GM19328 (cell line): ENCODE measurements around the gene RASGRF1.

ENCODE experiments used
- ATAC-seq: cut with Tn5 transposase; IDR thresholded peaks from one replicate; pipeline ENCODE4 v1.9.1; 2021; ENCODE audit warnings: mild to moderate bottlenecking, moderate library complexity; ENCODE audit not compliant: unreplicated experiment

RASGRF1 gene

DNA sequence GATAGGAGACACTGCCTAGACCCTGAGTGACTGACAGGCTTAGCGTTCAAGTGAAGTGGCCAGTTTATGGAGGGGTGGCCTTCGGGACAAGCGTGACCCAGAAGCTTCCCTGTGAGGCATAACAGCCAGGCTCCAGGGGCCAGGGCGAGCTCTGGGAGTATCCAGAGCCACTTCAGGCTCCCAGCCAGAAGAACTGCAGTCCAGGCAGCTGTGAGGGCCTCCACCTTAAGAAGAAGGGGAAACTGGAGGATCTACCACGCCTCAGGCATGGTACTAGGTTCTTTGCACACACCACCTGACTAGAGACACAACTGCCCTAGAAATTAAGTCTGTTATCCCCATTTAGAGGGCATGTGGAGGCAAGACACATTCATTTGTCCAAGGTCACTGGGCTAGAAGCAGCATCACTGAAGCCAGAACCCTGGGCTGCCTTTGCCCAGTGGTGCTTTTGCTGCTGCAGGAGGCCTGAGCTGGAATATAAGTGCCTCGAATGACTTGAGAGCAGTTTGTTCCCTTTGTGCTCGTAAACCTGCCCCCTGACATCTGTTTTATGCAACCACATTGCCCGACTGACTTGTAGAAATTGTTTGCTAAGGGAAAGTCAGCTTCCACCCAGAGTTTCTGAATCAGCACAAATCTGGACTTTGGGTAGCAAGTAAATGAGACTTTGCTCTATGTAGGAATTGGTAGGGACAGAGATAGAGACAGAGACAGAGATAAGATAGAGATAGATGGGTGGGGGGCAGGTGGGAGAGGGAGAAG lies 23.3 kb downstream of the RASGRF1 start:
- ATAC-seq = no peak

DNA sequence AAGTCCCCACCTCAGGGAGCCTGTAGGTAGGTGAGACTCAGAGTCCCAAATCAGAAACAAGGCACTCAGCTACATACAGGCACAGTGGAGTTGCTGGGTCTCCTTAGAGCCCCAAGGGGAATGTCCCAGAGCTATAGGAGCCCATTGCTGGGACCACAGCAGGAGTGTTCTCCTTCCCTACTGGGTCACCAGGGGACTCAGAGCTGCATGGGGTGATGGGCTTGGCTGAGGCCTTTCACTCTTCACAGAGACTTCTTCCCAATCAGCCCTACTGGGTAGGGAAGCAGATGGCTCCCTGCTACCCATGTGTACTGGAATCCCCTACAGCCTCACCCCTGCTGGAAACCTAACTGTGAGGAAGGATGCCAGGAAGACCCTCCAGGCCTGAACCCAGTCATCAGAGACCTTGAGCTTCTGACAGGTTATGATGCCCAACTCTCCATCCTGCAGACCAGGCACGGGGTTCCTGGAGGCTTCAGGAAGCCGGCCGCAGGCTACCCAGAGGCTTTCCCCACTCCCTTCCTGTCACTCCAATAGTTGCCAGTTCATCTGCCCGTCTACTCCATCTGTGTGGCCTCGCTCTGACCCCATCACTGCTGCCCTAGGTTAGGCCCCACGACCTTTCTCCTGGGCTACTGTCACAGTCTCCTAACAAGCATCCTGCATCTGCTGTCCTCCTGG lies 24.0 kb downstream of the RASGRF1 start:
- ATAC-seq = no peak

DNA sequence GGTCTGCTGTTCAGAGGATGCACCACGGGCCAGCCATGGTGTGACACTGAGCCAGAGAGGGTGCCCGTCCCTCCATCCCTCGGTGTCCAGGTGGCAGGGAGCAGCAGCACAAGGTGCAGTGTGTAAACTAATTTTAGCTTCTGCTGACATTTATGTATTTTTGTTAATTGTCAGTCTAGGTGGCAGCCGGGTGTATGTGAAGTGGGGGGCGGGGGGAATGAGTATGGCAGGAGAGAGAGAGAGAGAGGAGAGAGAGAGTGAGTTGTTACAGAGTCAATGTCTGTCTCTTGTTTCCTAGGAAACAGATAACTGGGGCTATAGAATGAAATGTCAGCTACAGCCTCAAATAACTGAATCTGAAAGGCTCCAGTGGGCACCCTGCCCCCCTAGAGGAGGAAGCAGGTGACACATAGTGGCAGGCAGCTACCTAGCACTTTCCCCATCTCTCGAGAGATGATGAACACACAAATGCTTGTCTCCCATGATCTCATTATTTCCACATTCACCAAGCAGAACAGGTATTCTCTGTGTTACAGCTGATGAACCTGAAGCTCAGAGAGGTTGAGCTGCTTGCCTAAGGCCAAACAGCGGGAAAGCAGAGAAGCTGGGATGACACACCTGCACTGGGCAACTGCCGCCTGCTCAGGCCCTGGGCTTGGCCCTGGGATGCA lies 24.7 kb downstream of the RASGRF1 start:
- no peak for ATAC-seq

DNA sequence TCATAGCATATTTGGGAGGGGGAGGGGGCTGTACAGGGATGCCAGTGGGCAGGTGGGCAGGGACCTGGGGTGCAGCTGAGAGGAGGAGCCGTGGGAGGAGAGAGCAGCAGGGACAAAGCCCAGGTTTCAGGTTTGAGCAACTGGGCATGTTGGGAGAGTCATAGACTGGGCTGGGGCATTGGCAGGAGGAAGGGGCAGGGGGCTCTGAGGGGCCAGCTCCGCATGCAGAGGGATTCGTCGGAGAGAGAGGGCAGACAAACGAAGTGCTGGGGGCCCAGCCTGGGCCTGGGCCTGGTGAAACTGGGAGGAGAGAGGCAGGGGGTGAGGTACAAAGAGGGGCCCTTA lies 25.2 kb downstream of the RASGRF1 start:
- ATAC-seq = no peak

DNA sequence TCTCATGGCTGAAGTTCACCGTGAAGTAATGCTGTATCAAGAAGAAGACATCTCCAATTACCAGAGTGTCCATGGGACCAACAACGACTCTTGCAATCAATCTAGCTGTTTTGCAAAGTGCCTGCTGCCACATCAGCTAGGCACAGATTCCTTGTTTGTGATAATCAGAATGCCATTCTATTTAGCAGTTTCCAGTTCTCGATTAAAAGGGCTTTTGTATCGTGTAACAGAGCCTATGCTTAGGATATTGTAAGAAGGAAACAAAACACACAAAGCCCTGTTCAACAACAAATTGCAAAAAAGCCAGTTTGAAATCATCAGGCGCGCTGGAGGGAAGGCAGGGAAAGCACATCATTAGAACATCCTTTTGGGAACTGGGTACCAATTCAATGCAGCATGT lies 26.1 kb downstream of the RASGRF1 start:
- no peak for ATAC-seq

DNA sequence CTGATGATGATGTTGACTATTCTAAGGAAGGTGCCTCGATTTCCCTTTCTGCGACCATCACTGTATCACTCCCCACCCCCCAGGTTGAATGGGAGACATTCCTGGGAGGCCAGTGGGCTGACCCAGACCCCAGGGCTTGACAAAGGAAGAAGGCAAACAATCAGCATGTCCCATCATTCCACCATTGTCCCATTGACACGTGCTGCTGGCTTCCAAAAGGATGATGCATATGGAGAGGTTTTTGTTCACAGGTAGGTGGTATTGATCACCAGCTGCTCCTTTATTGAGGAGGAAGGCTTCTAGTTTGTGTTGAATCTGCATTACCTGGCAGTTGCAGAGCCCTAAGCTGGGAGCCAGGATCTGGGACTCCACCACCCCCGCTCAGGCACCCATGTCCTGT lies 30.4 kb downstream of the RASGRF1 start:
- ATAC-seq = no peak

DNA sequence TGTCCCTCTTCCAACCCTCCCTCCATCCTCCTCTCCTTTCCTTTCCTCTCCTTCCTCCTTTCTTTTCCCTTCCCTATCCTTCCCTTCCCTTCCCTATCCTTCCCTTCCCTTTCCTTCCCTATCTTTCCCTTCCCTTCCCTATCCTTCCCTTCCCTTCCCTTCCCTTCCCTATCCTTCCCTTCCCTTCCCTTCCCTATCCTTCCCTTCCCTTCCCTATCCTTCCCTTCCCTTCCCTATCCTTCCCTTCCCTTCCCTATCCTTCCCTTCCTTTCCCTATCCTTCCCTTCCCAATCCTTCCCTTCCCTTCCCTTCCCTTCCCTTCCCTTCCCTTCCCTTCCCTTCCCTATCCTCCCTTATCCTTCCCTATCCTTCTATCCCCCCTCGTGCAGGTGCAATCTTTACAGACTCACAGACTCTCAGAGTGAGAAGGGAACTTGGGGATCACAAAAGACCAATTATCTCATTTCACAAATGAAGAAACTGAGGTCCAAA lies 31.5 kb downstream of the RASGRF1 start:
- ATAC-seq = no peak

DNA sequence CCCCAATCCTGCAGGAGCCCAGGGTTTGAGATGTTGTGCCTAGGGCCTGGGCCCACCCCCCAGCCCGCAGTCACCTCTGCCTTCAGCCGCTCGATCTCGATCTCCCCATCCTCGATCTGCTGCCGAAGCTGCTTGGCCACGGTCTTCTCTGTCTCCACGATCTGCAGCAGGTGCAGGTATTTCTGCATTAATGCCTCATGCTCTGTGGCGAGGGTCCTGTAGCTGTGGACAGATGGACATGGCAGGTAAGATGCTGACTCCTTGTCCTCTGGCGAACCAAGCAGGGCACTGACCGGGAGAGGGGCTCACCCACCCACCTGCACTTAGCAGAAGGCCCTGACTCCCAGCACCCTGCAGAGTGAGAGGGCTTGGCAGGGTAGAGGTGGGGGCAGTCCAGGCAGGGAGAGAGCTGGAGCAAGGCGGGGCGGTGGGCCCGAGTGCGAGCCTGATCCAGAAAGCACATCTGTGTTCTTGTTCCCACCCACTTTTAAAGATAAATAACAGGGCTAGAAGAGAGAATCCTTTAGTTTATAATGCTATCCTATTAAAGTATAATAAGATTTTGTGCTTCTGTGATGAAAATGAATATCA lies 32.2 kb downstream of the RASGRF1 start:
- no peak for ATAC-seq

DNA sequence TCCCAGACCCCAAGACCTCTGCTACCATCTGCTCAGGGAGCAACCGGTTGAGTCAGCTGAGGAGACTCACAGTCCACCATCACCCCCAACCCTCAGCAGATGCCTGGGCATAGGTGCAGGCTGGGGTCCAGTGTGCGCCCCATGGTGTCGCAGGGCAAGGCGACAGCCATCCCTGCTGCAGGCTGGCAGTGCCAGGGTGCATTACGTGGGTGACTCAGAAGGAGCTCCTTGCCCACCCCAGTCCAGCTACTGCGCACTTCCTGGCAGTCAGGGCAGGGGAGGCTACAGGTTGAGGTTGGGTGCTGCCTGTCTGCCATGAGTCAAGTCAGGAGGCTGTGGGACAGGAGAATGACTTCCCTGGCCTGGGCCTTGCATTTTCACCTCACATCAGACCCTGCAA lies 33.5 kb downstream of the RASGRF1 start:
- ATAC-seq = no peak

DNA sequence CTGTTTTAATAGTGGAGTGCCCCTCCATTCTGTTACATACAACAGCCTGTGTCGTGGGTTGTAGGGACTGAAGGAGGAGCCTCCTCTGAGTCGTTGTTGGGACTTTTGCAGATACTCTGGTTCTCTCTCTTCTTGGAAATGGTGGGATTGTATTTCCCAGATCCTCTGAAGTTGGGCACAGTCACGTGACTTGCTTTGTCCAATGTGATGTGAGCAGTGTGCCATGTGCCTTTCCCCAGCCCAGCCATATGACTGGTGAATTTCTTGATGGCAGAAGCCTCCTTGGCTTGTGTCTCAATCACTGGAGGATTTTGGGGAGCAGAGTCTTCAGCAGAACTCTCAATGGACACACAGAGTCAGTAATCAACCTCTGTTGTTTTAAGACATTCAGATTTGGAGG lies 36.2 kb downstream of the RASGRF1 start:
- no peak for ATAC-seq

DNA sequence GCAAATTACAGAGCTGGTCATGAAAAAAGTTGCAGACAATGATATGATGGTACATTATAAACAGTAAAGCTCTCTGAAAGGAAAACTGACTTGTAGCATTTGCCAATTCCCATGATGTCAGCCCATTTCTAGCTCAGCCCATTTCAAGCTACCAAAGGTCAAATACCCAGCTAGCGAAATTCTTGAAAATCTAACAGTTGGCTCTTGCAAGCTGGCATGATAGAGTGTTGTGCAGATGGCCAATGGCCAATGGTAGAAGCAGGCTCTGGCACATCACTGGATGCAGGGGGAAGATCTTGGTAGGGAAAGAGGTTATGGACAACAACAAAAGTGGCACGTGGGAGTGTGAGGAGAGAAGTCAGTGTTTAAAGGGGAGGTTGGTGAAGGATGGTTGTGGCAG lies 36.7 kb downstream of the RASGRF1 start:
- no peak for ATAC-seq

DNA sequence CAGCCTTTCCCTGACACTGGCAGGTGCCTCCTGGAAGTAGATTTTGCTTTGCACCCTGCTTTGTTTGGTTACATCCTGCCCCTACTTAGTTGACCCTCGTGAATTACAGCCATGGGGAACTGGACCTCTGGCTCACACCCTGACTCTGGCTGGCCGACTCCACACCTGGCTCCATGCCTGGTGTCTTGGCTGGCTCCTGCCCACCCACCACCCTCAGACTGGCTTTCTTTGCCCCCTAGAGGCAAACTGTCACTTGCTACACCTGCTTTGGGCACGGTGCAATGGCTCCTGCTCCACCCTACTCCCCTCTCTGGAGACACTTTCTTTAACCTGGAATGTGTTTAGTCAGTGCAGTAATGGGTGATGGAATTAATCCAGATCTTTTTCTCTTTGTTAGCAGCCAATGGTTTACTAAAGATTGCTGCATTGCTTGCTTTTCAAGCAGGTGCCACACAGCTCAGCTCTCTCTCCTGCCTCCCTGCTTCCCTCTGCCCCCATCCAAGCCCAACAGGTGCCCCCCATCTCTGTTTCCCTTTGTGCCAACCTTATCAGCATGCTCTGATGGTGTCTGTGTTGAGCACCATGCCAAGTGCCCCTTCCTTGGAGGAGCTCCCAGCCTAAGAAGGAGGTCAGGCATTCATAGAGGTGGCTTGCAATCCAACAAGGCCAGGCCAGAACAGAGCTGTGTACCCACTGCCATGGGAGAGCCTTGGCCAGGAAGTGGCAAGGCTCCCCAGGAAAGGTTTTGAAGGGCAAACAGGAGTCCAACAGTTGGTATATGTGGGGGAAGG lies 38.4 kb downstream of the RASGRF1 start:
- no peak for ATAC-seq

DNA sequence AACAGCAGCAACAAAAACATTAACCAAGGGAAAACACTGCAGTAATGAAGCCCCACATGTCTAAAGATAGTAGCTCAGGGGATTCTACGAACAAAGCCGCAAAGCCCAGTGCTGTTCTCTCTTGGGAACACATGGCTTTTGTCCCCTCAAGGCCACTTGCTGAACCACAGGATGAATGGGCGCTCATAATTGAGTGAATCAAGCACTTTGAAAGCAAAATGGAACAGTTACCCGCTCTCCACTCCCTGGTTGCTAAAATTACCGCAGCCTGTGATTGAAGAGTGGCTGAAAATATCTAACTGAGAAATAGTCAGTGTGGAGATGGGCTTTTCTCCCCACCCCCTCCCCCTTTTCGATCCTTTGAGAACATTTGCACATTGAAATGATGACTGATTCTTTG lies 39.6 kb downstream of the RASGRF1 start:
- no peak for ATAC-seq

DNA sequence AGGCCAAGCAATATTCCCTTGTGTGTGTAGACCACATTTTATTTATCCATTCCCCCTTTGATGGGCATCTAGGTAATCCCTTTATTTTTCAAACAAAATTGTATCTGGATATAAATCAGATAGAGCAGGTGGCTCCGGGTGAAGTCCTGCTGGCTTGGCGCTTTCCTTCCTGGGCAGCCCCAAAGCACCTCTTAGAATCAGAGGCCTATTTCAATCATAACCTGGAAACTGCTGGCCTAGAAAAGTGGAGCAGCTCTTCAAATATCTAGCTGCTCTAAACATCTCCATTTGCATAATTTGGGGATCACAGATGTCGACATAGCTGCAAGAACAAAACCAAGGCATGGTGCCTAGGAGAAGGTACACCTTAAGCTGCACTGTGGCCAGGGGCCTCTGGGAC lies 40.2 kb downstream of the RASGRF1 start:
- ATAC-seq = no peak

DNA sequence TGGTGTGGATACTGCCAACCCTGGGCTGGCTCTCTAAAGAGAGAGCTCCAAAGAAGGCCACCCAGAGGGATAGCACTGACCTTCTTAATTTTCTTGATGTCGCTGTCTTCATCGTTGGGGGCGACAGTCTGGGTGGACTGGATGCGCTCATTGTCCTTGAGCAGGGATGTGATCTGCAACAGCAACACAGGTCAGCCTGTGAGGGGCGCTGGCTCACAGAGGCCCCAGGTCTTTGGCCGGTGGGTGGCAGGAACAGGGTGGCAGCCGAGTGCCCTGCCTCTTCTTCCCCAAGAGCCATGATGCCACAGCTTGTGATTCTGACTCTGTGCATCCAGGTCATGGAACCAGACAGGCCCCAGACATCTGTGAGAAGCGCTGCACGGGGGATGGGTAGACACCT lies 41.2 kb downstream of the RASGRF1 start:
- no peak for ATAC-seq

DNA sequence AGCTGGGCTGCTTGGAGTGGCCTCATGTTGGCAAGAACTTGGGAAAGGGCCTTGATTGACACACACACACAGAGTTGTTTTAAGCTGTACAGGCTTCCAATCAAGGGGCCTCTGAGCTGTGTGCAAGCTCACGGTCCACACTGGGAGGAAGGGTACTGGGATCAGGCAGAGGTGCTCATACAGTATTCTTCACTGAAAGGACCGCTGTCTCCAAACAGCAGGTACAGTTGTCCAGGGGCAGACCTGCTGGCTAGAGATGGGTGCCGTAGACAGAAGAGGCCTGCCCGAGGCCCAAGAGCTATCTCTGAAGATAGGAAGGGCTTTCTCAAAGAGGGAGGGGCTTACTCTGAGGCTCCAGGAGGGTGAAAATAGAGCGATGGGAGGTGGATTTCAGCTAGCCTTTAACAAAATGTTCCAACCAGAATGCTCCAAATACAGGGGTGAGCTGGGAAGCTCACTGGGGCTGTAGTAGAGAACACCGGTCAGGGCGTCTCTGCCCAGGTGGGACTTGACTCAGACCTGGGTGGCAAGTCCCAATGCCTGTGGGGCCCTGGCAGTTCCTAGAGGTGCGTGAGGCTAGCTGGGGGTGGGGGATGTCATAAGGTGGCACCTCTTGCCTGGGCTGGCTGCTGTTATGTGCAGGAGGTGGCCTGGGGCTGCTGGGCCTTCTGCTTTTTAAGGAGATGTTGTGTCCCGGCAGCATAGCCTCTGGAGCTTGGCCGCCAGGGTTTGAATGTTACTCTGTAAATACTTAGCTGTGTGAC lies 42.7 kb downstream of the RASGRF1 start:
- ATAC-seq = no peak

DNA sequence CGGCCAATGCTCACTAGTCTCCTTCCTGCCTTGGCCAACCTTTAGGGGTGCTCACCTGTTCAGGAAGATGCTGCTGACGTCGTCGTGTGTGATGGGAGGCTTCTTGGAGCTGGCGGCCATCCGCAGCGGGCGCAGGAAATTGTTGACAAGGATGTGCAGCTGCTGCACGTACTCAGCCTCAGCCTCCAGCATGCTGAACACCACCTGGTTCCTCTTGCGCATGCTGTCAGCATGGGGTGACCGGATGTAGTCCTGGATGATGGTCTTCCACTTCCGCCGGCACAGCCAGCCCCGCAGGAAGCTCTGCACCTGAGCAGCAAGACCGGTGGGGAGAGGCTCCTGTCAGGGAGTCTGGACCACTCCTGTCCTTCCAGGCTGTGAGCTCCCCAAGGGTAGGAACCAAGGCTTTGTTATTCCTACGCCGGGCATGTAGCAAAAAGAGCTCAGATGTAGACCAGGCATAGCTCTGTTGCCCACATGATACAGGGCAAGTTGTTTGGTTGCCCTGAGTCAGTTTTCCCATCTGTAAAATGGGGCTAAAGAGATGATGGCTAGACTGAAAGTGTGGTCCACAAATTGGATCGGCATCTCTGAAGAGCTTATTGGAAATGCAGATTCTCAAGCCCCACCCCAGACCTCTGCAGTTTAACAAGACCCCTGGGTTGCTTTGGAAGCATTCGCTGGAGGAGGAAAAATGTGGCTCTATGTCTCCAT lies 43.7 kb downstream of the RASGRF1 start:
- no peak for ATAC-seq

DNA sequence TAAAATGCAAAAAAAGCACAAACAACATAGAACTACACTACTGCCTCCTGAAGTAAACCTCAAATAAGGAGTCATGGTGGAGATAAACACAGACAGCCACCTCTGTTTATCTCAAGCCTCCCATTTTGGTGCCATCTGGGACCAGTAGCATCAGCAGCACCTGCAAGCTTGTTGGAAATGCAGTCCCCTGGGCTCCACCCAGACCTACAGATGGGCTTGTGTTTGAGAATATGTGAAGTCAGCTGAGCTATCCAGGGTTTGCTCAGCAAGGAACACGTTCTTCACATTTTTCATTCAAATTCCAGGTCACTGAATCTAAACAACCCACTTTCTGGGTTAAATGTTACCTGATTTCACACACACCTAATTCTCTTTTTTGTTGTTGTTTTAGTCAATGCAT lies 45.5 kb downstream of the RASGRF1 start:
- ATAC-seq = no peak

DNA sequence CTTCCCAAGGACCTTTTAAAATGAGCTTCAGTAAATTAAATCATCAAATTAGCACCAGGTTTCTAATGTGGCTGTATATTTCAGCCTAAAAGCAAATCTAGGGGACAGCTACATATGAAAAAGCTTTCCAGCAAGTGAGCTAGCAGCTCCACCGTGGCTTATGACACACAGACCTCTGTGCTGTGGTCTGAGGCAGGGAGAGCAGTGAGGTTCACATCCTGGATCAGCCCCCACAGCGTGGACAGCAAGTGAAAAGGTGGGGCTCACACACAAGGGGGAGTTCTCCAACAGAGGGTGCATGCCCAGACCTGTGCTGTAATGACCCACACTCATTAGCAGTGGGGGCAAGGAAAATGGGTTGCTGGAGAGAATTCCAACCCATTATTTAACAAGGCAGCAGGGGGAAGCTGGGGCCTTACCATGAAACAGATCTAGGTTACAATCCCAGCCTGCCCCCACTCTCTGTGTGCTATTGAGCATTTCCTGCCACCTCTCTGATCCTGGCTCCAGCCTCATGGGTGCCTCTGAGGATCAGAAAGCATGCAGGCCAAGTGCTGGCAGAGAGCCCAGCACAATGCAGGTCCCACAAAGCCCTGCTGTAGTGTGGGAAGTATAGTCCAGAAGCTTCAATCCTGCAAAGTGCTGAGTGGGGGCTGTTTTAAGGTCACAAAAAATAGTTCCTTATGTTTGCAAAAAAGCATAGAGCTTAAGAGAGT lies 48.2 kb downstream of the RASGRF1 start:
- ATAC-seq = no peak
